ENCODE results near the gene GABBR1.

GRCh38 chr6:29596381-29596900 lies 36.5 kb downstream of the GABBR1 start:
- TF ChIP-seq, protein P1, sequence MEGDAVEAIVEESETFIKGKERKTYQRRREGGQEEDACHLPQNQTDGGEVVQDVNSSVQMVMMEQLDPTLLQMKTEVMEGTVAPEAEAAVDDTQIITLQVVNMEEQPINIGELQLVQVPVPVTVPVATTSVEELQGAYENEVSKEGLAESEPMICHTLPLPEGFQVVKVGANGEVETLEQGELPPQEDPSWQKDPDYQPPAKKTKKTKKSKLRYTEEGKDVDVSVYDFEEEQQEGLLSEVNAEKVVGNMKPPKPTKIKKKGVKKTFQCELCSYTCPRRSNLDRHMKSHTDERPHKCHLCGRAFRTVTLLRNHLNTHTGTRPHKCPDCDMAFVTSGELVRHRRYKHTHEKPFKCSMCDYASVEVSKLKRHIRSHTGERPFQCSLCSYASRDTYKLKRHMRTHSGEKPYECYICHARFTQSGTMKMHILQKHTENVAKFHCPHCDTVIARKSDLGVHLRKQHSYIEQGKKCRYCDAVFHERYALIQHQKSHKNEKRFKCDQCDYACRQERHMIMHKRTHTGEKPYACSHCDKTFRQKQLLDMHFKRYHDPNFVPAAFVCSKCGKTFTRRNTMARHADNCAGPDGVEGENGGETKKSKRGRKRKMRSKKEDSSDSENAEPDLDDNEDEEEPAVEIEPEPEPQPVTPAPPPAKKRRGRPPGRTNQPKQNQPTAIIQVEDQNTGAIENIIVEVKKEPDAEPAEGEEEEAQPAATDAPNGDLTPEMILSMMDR (optimal IDR thresholded peaks at IDR 0.05 in 1 of 3, IDR thresholded peaks at IDR 0.05 in 1 of 3, conservative IDR thresholded peaks at IDR 0.05 in 1 of 3; ENCODE audit: extremely low read depth in 1 of 3, insufficient read depth in 2 of 3, low read length in 3 of 3) = no peak
- no peak for TF ChIP-seq EZH2 (IDR thresholded peaks at IDR 0.05; ENCODE audit: low read length)

All from keratinocyte (primary cell).